Left renal cortex interstitium (tissue), 4 donors: ENCODE results near the gene EPHA2. TPM values are rescaled to one million over a fixed set of nuclear protein-coding genes. Genes with fewer than 3 reads are reported as not detected.
"Not testable (repeated sequence)": the region's sequence is repeated elsewhere in the genome, so short reads cannot be mapped to it uniquely, and the experiment has no call there.

Source experiments
- DNase-seq, 4 donors: peaks; one replicate each; pipeline ENCODE4 v3.0.0-alpha.2; 2013; ENCODE audit warnings: low read depth in 4 of 4, low spot score in 2 of 4, missing footprints in 1 of 4
- polyA plus RNA-seq, 4 donors: library from polyadenylated mRNA; unstranded; fragments of 120-200 nt; gene quantifications; one replicate each; pipeline ENCODE4 v1.2.1, GENCODE V29; 2013; ENCODE audit not compliant: insufficient read length in 4 of 4

EPHA2 gene
- polyA plus RNA-seq, 4 donors: 12.9 to 25.0 (median 20.1) TPM

DNA sequence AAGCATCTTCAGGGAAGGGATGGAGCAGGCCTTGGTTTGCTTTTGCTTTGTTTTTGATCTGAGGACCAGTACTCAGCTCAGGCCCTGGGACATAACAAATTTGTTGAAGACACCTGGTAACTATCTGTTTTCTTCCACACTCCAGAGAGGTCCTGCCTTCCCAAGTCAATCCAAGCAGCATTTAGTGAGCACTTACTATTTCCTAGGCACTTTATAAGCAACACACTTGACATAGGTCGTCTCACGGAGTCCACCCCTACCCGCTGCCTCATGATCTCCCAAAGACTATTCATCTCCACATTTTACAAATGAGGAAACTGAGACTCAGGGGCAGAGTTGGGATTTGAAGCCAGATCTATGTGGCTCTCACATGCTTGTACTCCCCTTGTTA, 14.4 kb upstream of the EPHA2 start:
- no peak for DNase-seq

DNA sequence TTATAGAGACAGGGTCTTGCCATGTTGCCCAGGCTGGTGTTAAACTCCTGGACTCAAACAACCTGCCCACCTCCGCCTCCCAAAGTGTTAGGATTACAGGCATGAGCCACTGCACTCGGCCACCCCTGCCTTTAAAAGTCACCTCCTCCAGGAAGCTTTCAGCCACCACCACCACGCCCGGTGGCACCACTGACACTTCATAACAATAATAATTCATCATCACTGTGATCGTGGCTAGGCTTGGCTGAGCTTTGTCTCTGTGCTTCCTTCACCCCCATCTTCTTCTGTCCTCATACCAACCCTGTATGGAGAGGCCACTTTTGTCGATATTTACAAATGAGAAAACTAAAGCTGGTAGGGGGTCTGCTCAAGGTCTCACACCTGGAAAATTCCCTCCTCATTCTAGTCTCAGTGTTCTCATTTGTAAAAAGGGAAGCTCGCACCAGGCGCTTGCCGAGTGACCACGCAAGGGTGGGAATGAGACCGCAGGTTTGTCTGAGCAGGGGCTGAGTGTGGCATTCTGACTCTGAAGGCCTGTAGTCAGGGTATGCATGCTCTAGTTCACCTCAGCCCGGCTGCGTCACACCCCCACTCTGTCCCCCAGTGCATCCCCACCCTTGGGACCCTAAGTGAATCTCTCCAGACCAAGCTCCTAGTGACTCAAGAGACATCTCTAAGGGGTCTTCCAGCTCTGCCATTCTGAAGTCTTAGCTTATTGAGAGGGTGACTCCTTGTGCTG, 12.9 kb upstream of the EPHA2 start:
- no peak for DNase-seq

DNA sequence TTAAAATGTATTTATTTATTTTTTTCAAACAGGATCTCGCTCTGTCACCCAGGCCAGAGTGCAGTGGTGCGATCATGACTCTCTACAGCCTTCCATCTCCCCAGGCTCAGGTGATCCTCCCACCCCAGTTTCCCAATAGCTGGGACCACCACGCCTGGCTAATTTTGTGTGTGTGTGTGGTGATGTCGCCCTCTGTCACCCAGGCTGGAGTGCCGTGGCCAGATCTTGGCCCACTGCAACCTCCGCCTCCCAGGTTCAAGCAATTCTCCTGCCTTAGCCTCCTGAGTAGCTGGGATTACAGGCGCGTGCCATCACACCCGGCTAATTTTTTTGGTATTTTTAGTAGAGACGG, 12.3 kb upstream of the EPHA2 start:
- not testable (repeated sequence) for DNase-seq

DNA sequence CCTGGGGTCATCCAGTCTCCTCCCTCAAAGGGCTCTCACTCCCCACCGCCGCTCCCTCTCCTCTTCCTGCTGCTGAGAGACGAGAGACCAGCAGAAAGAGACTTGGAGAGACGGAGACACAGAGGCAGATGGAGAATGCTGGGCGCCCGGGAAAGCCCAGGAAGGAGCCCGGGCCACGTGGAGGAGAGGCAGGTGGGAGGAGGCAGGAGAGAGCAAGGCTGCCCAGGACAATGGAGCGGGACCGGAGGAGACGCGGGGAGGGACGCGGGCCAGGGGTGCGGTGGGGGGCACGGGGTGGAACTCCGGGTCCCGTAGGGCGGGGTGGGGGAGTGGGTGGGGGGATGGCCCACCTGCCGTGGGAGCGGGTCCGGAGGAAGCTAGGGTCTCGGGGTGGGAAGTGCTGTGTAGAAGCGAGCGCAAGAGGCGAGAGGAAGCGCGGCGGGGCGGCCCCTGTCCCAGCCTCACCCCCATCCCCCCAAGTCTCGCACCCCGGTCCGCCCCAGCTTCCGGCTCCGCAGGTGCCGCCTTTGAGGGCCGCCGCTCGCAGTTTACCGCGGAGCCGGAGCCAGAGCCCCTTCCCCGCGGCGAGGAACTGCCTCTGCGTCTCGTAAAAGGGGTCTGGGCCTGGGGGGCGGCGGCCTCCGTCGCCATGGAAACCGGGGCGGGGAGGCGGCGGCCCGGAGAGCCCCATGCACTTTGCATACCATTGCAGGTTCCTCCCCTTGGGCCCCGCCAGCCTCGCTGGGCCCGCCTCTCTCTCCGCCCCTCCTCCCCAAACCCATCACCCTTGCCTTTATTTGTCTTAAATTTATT, 11.7 kb upstream of the EPHA2 start:
- no peak for DNase-seq

DNA sequence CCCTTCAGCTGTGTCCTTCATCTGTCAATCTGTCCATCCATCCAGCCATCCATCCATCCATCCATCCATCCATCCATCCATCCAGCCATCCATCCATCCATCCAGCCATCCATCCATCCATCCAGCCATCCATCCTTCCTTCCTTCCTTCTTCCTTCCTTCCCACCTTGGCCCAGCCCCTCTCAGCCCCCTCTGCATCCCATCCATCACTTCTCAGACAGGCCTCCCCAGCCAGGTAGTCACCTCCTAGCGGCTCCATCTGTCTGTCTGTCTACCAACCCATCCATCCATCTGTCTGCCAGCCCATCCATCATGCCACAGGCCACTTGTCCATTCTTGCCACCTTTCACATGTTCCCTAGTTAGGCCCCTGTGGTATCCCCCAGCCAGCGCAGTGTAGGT, 10.2 kb upstream of the EPHA2 start:
- DNase-seq: no peak

DNA sequence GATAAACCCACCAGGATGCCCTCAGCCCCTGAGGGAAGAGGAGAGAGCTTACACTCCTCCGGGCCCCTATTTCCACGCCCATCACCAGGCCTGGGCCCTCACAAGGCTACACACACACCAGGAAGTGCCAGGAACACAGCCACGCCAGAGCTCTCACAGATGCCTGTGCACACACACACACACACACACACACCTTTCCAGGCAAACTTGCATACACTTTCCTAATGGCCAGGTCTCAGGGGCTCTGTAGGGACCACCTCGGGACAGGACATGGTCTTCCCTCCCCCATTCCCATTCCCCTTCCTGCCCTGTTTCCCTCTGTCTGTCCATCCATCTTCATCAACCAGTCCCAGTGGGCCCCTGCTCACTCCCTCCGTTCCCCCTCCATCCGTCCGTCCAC, 9.7 kb upstream of the EPHA2 start:
- no peak for DNase-seq

DNA sequence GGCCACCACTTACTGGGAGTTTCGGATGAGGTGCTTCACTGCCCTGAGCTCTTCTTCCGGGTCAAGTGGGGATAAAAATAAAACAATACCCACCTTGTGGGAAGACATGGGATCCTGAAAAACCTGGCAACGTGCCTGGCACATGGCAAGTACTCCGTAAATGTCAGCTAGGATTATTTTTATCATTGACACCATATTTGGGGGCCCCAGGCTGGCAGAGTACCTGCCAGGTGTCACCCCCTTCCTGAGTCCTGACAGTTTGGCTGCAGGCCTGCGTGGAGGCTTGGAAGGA, 9.2 kb upstream of the EPHA2 start:
- no peak for DNase-seq

DNA sequence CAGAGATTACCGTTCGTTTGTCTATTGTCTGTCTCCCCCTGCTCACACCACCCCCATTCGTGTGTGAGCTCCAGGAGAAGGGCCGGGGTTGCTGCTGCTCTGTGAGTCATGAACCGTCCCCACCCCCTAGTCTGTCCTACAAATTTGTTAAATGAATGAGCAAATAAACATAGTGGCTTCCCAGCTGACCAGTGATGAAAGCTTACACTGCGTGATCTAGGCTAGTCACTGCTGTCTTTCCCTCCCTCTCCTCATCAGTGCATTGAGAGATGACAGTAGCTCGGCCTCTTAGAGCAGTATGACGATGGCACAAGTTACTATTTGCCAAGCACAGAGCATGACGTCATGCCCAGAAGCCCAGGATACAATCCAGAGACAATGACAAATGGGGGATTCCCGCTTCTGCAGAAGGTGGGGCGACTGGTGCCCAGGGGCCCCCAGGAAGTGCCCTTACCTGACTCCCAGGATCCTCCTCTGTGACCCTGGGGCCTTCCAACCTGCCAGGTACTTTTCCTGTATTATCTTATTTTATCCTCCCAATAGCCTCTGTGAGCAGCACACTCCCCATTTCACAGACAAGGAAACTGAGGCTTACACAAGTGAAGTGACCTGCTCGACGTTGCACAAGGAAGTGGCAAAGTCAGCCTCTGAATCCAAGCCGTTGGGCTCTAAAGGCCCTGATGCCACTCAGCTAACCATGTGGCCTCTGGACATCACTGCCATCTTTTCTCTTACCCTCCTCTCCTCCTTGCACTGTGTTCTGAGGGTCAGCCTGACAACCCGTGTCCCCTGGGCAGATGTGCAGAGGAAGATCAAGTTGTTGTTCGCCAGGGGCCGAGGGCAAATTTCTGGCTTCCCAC, 8.6 kb upstream of the EPHA2 start:
- DNase-seq: no peak

DNA sequence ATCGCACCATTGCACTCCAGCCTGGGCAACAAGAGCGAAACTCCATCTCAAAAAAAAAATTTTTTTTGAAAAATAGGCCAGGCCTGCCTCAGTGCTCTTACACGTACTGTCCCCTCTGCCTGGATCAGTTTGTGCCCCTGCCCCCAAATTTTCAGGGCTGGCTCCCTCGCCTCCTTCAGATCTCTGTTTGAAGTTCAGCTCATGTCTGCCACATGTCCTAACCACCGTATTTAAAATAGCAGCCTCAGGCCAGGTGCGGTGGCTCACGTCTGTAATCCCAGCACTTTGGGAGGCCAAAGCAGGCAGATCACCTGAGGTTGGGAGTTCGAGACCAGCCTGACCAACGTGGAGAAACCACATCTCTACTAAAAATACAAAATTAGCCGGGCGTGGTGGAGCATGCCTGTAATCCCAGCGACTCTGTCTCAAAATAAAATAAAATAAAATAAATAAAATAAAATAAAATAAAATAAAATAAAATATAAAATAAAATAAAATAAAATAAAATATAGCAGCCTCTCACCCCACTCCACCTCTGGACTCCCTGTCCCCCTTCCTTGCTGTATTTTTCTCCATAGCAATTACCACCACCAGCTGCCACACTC, 7.8 kb upstream of the EPHA2 start:
- not testable (repeated sequence) for DNase-seq

DNA sequence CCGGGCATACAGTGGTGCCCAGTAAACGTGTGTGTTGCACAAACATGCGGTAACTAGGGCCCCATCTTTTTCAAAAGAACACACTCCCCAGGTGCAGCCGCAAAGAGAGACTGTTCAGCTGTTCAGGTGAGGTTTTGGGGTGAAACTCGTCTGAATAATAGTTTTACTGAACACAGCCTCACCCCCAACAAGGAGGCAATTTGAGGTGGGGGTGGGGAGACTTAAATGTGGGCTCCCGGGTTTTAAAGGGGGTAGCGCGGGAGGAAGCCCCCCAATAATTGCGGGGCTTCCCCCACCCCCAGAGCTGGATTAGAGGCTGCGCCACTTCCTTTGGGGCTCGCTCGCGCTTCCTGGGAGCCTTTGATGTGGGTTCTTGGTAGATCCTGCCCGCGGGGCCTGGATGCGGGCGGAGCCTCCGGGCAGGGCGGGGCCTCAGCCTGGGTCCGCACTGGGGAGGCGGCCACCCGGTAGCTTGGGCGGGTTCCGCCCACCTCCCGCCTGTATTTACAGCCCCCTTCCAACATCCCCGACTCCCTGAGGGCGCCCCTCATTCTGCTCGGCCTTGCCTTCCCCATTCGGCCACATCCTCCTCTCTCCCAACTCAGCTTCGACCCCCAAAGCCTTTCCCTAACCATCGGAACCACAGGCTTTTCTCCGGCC, 6.4 kb upstream of the EPHA2 start:
- no peak for DNase-seq

DNA sequence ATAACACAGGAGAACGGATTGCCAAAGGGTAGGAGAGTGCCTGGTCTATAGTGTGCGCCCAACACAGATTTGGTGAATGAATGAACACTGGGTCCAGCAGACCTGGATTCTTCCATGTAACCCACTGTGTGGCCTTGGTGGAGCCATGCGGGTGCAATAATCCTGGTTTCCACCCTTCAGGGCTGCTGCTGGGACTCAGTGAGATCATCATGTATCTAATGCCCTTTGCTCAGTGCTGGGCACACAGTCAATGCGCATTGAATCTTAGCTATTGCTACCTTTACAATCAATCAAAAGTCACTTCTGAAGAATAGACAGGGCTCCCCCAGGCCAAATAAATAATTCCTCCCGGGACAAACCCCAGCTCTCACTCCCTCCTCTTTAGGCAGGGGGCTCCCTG, 5.8 kb upstream of the EPHA2 start:
- no peak for DNase-seq

DNA sequence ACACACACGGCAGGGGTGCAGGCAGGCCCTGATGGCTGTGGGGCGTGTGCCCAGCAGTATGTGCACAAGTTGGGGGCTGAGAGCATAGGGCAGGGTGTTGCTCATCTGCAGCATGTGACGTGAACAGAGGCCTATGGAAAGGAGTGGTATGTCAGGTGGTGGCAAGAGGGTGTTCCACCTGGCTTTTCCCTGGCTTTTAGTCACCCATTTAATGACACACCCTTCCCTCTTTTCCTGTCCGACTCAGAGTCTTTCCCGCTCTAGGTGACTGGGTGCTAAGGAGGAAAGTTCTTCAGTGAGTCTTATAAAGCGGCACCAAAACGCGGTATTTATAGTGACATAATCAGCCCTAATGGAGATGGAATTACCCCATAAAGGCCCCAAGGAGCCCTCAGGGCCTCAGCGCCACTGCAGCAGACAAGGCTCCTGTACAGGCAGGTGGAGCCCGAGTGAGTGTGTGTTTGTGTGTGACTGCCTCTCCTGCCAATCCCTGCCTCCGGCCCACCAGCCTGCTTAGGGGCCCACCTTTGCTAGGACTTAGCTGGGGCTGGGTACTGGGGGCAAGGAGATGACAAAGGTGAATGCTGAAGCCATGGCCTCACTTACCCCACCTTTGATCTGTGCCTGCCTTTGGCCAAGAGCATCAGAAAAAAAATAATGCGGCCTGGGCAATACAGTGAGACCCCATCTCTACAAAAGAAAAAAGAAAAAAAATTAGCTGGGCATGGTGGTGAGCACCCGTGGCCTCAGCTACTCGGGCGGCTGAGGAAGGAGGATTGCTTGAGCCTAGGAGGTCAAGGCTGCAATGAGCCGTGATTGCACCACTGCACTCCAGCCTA, 3.3 kb upstream of the EPHA2 start:
- no peak for DNase-seq

DNA sequence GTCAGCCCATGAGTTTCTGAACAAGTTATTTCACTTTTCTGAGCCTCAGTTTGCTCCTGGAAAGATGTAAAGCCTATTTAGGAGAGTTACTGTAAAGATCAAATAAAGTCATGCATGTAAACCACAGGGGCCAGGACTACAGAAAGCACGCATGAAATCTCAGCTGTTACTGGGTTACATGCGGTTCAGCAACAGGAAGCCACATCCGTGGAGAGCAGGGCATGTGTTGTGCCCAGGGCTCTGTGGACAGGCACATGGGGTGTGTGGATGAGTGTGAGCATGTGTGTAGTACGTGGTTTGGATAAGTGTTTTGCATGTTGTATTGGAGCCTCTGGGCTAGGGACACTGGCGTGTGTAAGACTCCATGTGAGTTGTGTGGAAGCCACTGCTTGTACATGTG, 2.2 kb upstream of the EPHA2 start:
- DNase-seq: no peak

DNA sequence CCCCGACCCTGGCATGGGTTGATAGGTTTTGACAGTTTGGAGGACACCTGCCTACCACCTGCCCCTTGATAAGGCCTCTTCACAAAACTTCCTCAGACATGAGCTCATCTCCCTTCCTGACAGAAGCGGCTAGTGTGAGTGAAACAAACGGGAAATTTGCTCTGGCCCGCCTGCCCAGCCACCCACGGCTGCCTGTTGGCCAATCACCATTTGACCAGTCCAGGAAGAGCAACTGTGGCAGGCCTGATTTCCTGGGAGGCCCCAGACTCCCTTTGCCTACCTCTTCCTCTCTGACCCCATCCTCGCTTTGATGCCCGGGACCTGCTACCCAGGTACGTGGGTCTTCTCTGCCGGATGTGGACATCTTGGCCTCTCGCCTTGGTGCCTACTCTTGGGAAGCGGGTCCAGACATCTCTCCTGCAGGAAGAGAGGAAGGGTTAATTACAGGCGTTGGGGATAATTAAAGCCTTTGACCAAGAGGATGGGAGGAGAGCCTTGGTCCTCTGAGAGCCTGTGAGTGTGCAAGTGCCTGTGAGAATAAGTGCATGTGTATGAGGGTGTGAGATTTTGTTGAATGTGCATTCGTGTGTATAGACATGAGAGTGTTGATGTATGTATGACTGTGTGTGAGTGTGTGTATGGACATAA, 1.1 kb upstream of the EPHA2 start:
- no peak for DNase-seq

DNA sequence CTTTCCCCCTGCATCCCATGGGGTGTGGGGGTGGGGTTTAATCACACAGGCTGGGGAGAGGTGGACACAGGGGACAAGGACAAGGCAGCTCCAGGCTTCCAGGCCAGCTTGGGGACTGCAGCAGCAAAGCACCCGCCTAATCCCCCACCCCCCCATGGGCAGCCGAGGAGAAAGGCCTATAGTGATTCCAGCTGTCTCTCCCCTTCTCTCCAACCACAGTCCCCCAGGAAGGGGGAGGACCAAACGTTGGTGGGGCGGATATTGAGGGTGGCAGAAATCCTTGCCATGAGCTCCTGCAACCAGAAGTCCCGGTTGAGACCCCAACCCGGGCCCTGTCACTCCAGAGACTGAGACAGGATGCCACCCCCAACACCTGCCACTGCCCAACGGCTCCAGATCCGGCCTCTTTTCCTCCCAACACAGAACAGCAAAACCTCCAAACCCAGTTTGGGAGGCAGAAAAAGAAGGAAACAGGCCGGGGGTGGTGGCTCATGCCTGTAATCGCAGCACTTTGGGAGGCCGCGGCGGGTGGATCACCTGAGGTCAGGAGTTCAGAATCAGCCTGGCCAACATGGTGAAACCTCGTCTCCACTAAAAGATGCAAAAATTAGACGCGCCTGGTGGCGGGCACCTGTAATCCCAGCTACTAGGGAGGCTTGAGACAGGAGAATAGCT, 1.7 kb downstream of the EPHA2 start:
- DNase-seq: no peak

DNA sequence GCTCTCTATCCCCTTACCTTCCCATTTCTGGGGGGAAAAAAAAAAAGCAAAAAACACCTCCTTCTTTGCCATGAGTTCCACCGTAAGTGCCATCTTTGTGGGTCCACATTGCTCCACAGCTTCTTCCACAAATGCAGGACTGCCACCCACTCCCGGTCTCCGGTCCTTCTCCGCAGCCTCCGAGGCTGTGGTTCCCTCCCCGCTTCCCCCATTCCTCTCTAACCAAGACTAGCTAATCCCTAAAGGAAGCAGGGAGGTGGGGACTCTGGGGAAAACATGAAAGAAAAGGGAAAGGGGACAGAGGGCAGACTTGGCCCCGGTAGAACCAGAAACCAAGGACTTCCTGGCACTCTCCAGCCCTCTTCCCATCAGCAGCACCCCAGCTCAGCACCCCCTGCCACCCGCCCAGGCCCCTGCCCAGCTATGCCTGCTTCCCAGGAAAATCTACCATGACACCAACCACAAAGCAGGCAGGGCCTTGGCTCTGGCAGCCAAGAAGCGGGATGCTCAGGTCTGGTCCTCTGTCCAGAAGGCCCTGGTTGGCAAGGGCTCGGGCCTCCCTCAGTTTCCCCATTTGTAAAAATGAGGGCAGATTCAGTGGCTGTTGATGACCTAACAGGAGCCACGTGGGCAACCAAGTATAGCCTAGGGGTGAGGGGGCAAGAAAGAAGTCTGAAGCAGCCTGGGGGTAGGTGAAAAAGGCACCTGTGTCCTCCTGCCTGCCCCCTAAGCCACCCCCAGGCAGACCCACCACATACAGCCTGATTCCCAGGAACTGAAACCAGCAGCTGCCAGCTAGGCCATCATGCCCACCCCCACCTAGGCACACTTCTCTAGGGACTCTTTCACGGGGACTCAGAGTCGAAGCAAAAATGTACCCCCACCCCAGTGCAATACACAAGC, 2.5 kb downstream of the EPHA2 start:
- no peak for DNase-seq

DNA sequence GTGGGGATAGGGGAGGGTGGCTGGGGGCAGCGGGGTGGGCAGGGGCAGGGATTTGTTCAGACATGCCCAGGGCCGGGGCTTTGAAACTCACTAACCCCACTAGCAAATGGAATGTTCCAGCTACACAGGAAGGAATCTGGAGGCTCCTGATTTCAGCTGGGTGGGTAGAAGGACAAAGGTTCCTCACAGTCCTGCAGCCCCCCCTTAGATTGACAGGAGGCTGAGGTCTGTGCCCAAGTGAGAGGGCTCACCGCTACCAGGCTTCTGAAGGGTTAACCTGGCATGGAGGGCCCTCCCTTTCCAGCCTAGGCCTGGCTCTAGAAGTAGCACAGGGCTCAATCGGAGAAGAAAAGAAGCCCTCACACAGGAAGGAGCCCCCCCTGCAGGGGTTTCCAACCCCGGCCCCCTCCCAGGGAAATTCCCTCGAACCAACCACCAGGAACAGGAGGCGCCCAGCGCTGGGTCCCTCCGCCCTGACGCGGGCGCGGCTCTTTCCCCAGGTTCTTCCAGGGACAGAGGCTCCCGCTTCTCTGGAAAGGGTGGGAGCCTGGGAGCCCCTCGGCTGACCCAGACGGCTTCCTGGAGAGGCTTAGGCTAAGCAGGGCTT, 3.3 kb downstream of the EPHA2 start:
- DNase-seq: no peak
